CD4-positive, alpha-beta T cell (primary cell): ENCODE results near the gene FSTL5. TPM values are rescaled to one million over a fixed set of nuclear protein-coding genes. Genes with fewer than 3 reads are reported as not detected.

Source experiments
- ATAC-seq: fragments of 200-7000 bp; cut with Tn5 transposase; one replicate; pipeline ENCODE4 v1.10.0; 2022; ENCODE audit warnings: mild to moderate bottlenecking; ENCODE audit not compliant: poor library complexity
- CTCF ChIA-PET: fragments of 350-600 bp; sonication (Branson Sonifier 250); formaldehyde crosslinking; loops from one replicate; lab custom pipeline; 2021; ENCODE audit warnings: antibody characterized with exemption, inconsistent platforms; lab: Charles Lee
- POLR2A ChIA-PET: fragments of 350-600 bp; sonication (Branson Sonifier 250); formaldehyde crosslinking; loops from one replicate; lab custom pipeline; 2021; ENCODE audit warnings: antibody characterized with exemption, inconsistent platforms; lab: Charles Lee
- DNase-seq, 14 experiments: peaks; one replicate each; pipeline ENCODE4 v3.0.0-alpha.2; 2013 to 2020; ENCODE audit warnings: mixed read lengths in 2 of 14
- H3K27ac ChIP-seq, 2 donors: one replicate each; pipeline versions ENCODE4 v1.5.1 to v1.7.0; 2013; ENCODE audit warnings: low read length in 2 of 2, low read depth in 1 of 2, mild to moderate bottlenecking in 1 of 2
- H3K27me3 ChIP-seq, 2 experiments: 1 replicate in 1 of 2; 2 replicates in 1 of 2; pipeline versions ENCODE4 v1.6.1 to v1.7.0; 2013; ENCODE audit warnings: low read length in 2 of 2, control low read depth in 1 of 2, mild to moderate bottlenecking in 1 of 2, moderate library complexity in 1 of 2; ENCODE audit not compliant: insufficient read depth in 2 of 2, control insufficient read depth in 1 of 2
- H3K36me3 ChIP-seq: one replicate; pipeline ENCODE4 v1.6.1; 2013; ENCODE audit warnings: low read length, control low read depth; ENCODE audit not compliant: insufficient read depth
- H3K4me1 ChIP-seq: one replicate; pipeline ENCODE4 v1.6.1; 2013; ENCODE audit warnings: low read length, control low read depth; ENCODE audit not compliant: insufficient read depth
- H3K4me3 ChIP-seq: one replicate; pipeline ENCODE4 v1.5.1; 2013; ENCODE audit warnings: mild to moderate bottlenecking, low read length, moderate library complexity
- H3K9me3 ChIP-seq, 2 experiments: 1 replicate in 1 of 2; 2 replicates in 1 of 2; pipeline versions ENCODE4 v1.6.1 to v1.7.0; 2013; ENCODE audit warnings: low read length in 2 of 2, mild to moderate bottlenecking in 2 of 2, control low read depth in 1 of 2, moderate library complexity in 1 of 2; ENCODE audit not compliant: control insufficient read depth in 1 of 2, insufficient read depth in 1 of 2
- H3K27ac Mint-ChIP-seq: one replicate; pipeline ENCODE4 v1.8.0; 2020; ENCODE audit warnings: mixed read lengths
- H3K27me3 Mint-ChIP-seq: one replicate; pipeline ENCODE4 v1.8.0; 2021; ENCODE audit warnings: mixed read lengths
- H3K36me3 Mint-ChIP-seq: one replicate; pipeline ENCODE4 v1.8.0; 2021; ENCODE audit warnings: low read depth, mixed read lengths
- H3K4me1 Mint-ChIP-seq: one replicate; pipeline ENCODE4 v1.8.0; 2021; ENCODE audit warnings: low read depth, mixed read lengths
- H3K4me3 Mint-ChIP-seq: one replicate; pipeline ENCODE4 v1.8.0; 2020; ENCODE audit warnings: mild to moderate bottlenecking, mixed read lengths
- H3K9me3 Mint-ChIP-seq: one replicate; pipeline ENCODE4 v1.8.0; 2020; ENCODE audit warnings: mixed read lengths
- CTCF ChIP-seq: fragments of 200-600 bp; IDR thresholded peaks from one replicate; pipeline ENCODE4 v1.8.0; 2022; ENCODE audit warnings: antibody characterized with exemption, mild to moderate bottlenecking
- intact Hi-C, 2 experiments: fragments of 100-400 bp; cut with DNase I in 1 of 2; cut with micrococcal nuclease in 1 of 2; formaldehyde crosslinking; loops; one replicate each; pipeline versions ENCODE4 v1.15.1 to v1.9.0; 2023 to 2025; cut with DNase I, micrococcal nuclease
- total RNA-seq, 174 experiments: library from RNA in 2 of 174; stranded (reverse) in 2 of 174; gene quantifications; one replicate each; pipeline ENCODE4 v1.2.3 and lab custom pipeline; 2021 to 2026

Gene FSTL5
- total RNA-seq, 2 experiments from 2014 or later: not detected

GRCh38 chr4:161505141-161505540 is 658.7 kb downstream of the FSTL5 start:
- Histone ChIP-seq H3K4me3 (no peak overlapping the region), H3K9me3 (peaks cover 0 to 5% of the 10 kb centered on the region in 2 experiments), H3K27me3 (no peaks in the 10 kb centered on the region), H3K36me3 (no peaks in the 10 kb centered on the region), H3K27ac (no peak overlapping the region), H3K4me1 (no peaks in the 10 kb centered on the region)
- Mint-ChIP-seq H3K4me1 (no peaks in the 10 kb centered on the region), H3K9me3 (peaks cover 2% of the 10 kb centered on the region), H3K36me3 (no peaks in the 10 kb centered on the region), H3K4me3 (no peak overlapping the region), H3K27me3 (no peaks in the 10 kb centered on the region), H3K27ac (no peak overlapping the region)
- TF ChIP-seq CTCF: no peak
- ATAC-seq (no peak), DNase-seq (no peak)
- ChIA-PET CTCF (no interaction called here), POLR2A (no interaction called here)
- intact Hi-C loops: no loop called here

GRCh38 chr4:161498155-161498554 is 665.6 kb downstream of the FSTL5 start:
- Histone ChIP-seq H3K27me3 (no peaks in the 10 kb centered on the region), H3K27ac (no peak overlapping the region), H3K4me3 (no peak overlapping the region), H3K4me1 (no peaks in the 10 kb centered on the region), H3K9me3 (peaks cover 0 to 4% of the 10 kb centered on the region in 2 experiments), H3K36me3 (no peaks in the 10 kb centered on the region)
- Mint-ChIP-seq H3K9me3 (peaks cover 2% of the 10 kb centered on the region), H3K27ac (no peak overlapping the region), H3K4me1 (no peaks in the 10 kb centered on the region), H3K4me3 (no peak overlapping the region), H3K27me3 (no peaks in the 10 kb centered on the region), H3K36me3 (no peaks in the 10 kb centered on the region)
- CTCF ChIA-PET: no interaction called here
- DNase-seq (no peak), ATAC-seq (no peak)
- POLR2A ChIA-PET: no interaction called here
- intact Hi-C loops: no loop called here
- TF ChIP-seq CTCF: no peak

- no peak for TF ChIP-seq CTCF
- ChIA-PET CTCF (no interaction called here), POLR2A (no interaction called here)
- H3K9me3 Mint-ChIP-seq: peaks cover 8% of the 10 kb centered on the region
- no peak overlapping the region for H3K4me3 ChIP-seq
- peaks cover 0 to 8% of the 10 kb centered on the region in 2 experiments for H3K9me3 ChIP-seq
- H3K4me3 Mint-ChIP-seq: no peak overlapping the region
- no peaks in the 10 kb centered on the region for H3K27me3 Mint-ChIP-seq
- H3K27me3 ChIP-seq: no peaks in the 10 kb centered on the region
- no peaks in the 10 kb centered on the region for H3K4me1 Mint-ChIP-seq
- DNase-seq: no peak
- no peak overlapping the region for H3K27ac ChIP-seq
- intact Hi-C loops: no loop called here
- no peaks in the 10 kb centered on the region for H3K4me1 ChIP-seq
- no peaks in the 10 kb centered on the region for H3K36me3 Mint-ChIP-seq
- H3K27ac Mint-ChIP-seq: no peak overlapping the region
- ATAC-seq: no peak
- H3K36me3 ChIP-seq: no peaks in the 10 kb centered on the region
Measured at GRCh38 chr4:161486461-161486860, 677.3 kb downstream of the FSTL5 start.
